Caco-2 (cell line): ENCODE data around the gene IGF2BP3. TPM values are rescaled to one million over a fixed set of nuclear protein-coding genes. Genes with fewer than 3 reads are reported as not detected.

Experiments
- BruUV-seq: library from RNA; stranded (reverse); fragments of 400-500 nt; replicated peaks from 2 replicates; lab custom pipeline; 2021; lab: Mats Ljungman, UMichigan
- CTCF ChIA-PET: fragments of 300-600 bp; sonication (Branson Sonifier 250); formaldehyde crosslinking; loops from one replicate; lab custom pipeline; 2022; ENCODE audit warnings: antibody characterized with exemption; lab: Charles Lee
- POLR2A ChIA-PET: fragments of 300-600 bp; sonication (Branson Sonifier 250); formaldehyde crosslinking; loops from one replicate; lab custom pipeline; 2022; ENCODE audit warnings: antibody characterized with exemption; lab: Charles Lee
- DNase-seq, 2 experiments: peaks; one replicate each; pipeline versions ENCODE4 v3.0.0 to v3.0.0-alpha.2; 2020 to 2022
- H3K27me3 ChIP-seq: replicated peaks from 2 replicates; pipeline ENCODE4 v1.6.0; 2011; ENCODE audit warnings: low read length; ENCODE audit not compliant: control insufficient read depth, insufficient read depth
- H3K36me3 ChIP-seq: 2 replicates; pipeline ENCODE4 v1.5.1; 2011; ENCODE audit warnings: low read length; ENCODE audit not compliant: control insufficient read depth, insufficient read depth
- H3K4me1 ChIP-seq: fragments of 250-450 bp; sonication (Bioruptor Pico); 2 replicates; pipeline ENCODE4 v1.5.1; 2020; ENCODE audit warnings: mild to moderate bottlenecking
- H3K4me3 ChIP-seq: 2 replicates; pipeline ENCODE4 v1.5.1; 2011; ENCODE audit warnings: low read depth, mild to moderate bottlenecking, control low read depth, low read length
- H3K9me3 ChIP-seq: fragments of 250-450 bp; sonication (Bioruptor Pico); 2 replicates; pipeline ENCODE4 v1.5.1; 2020; ENCODE audit warnings: mild to moderate bottlenecking, moderate library complexity
- H3K27ac Mint-ChIP-seq: one replicate; pipeline ENCODE4 v1.8.0; 2022; ENCODE audit warnings: mixed read lengths; ENCODE audit not compliant: unreplicated experiment
- H3K27me3 Mint-ChIP-seq: one replicate; pipeline ENCODE4 v1.8.0; 2022; ENCODE audit warnings: mixed read lengths; ENCODE audit not compliant: insufficient read depth, unreplicated experiment
- H3K36me3 Mint-ChIP-seq: one replicate; pipeline ENCODE4 v1.8.0; 2022; ENCODE audit warnings: mild to moderate bottlenecking, mixed read lengths; ENCODE audit not compliant: insufficient read depth, unreplicated experiment
- H3K4me1 Mint-ChIP-seq: one replicate; pipeline ENCODE4 v1.8.0; 2022; ENCODE audit warnings: low read depth, mixed read lengths; ENCODE audit not compliant: unreplicated experiment
- H3K4me3 Mint-ChIP-seq: one replicate; pipeline ENCODE4 v1.8.0; 2022; ENCODE audit warnings: mild to moderate bottlenecking, moderate library complexity, mixed read lengths; ENCODE audit not compliant: unreplicated experiment
- H3K9me3 Mint-ChIP-seq: one replicate; pipeline ENCODE4 v1.8.0; 2022; ENCODE audit warnings: mixed read lengths; ENCODE audit not compliant: unreplicated experiment
- intact Hi-C: fragments of 100-400 bp; cut with micrococcal nuclease; formaldehyde crosslinking; loops from one replicate; pipeline ENCODE4 v1.10.0; 2022; ENCODE audit not compliant: unreplicated experiment
- total RNA-seq: library from RNA; stranded (reverse); gene quantifications from 2 replicates; pipeline ENCODE4 v1.2.3, GENCODE V29; 2022
- TF ChIP-seq, protein P1 (sequence below), 2 experiments: fragments of 200-600 bp in 1 of 2; IDR thresholded peaks; 1 replicate in 1 of 2; 2 replicates in 1 of 2; pipeline versions ENCODE4 v1.5.1 to v1.8.0; 2011 to 2022; ENCODE audit warnings: antibody characterized with exemption in 1 of 2, control low read depth in 1 of 2, inconsistent platforms in 1 of 2, low read depth in 1 of 2, low read length in 1 of 2, mild to moderate bottlenecking in 1 of 2, moderate library complexity in 1 of 2; ENCODE audit not compliant: insufficient read depth in 1 of 2, severe bottlenecking in 1 of 2, unreplicated experiment in 1 of 2

The IGF2BP3 gene
- total RNA-seq, 1 experiment from 2014 or later: 127 TPM

- no peak for DNase-seq
- Mint-ChIP-seq H3K36me3 (peaks cover 66% of the 10 kb centered on the region), H3K4me1 (peaks cover 30% of the 10 kb centered on the region), H3K4me3 (no peak overlapping the region), H3K27me3 (no peaks in the 10 kb centered on the region), H3K9me3 (no peaks in the 10 kb centered on the region), H3K27ac (no peak overlapping the region)
- TF ChIP-seq, protein P1, sequence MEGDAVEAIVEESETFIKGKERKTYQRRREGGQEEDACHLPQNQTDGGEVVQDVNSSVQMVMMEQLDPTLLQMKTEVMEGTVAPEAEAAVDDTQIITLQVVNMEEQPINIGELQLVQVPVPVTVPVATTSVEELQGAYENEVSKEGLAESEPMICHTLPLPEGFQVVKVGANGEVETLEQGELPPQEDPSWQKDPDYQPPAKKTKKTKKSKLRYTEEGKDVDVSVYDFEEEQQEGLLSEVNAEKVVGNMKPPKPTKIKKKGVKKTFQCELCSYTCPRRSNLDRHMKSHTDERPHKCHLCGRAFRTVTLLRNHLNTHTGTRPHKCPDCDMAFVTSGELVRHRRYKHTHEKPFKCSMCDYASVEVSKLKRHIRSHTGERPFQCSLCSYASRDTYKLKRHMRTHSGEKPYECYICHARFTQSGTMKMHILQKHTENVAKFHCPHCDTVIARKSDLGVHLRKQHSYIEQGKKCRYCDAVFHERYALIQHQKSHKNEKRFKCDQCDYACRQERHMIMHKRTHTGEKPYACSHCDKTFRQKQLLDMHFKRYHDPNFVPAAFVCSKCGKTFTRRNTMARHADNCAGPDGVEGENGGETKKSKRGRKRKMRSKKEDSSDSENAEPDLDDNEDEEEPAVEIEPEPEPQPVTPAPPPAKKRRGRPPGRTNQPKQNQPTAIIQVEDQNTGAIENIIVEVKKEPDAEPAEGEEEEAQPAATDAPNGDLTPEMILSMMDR (IDR thresholded peaks at IDR 0.05; ENCODE audit: insufficient read depth in 1 of 2, low read depth in 1 of 2, low read length in 1 of 2, severe bottlenecking in 1 of 2, unreplicated experiment in 1 of 2): no peak
- H3K4me3 ChIP-seq: no peak overlapping the region
- no peaks in the 10 kb centered on the region for H3K27me3 ChIP-seq
- H3K4me1 ChIP-seq: peaks cover 19% of the 10 kb centered on the region
- intact Hi-C loops: no loop called here
- POLR2A ChIA-PET: no interaction called here
- no TSS peak for BruUV-seq
- peaks cover 1% of the 10 kb centered on the region; the same call in 1 of the 2 replicates for H3K36me3 ChIP-seq
- H3K9me3 ChIP-seq: no peaks in the 10 kb centered on the region
- CTCF ChIA-PET: interaction anchor here (1.8 kb wide), 1 partner anchor 120 kb away, joined by 3 read pairs; no protein-coding TSS in a partner anchor
These were observed 76.7 kb downstream of the IGF2BP3 start for GRCh38 chr7:23393636-23394035.

DNA sequence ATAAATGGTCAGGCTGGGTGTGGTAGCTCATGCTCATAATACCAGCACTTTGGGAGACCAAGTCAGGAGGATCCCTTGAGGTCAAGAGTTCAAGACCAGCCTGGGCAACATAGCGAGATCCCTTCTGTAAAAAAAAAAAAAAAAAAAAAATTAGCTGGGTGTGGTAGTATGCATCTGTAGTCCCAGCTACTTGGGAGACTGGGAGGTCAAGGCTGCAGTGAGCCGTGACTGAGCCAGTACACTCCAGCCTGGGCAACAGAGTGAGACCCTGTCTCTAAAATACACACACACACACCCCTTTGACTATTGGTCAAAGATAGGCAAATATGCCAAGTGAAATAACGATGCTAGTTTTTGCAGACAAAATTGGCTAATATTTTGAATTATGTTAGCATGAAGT lies 80.6 kb downstream of the IGF2BP3 start:
- Mint-ChIP-seq H3K9me3 (no peaks in the 10 kb centered on the region), H3K36me3 (peaks cover 70% of the 10 kb centered on the region), H3K4me1 (peaks cover 15% of the 10 kb centered on the region), H3K4me3 (no peak overlapping the region), H3K27ac (no peak overlapping the region), H3K27me3 (no peaks in the 10 kb centered on the region)
- TF ChIP-seq, protein P1 (IDR thresholded peaks at IDR 0.05; ENCODE audit: insufficient read depth in 1 of 2, low read depth in 1 of 2, low read length in 1 of 2, severe bottlenecking in 1 of 2, unreplicated experiment in 1 of 2): no peak
- no TSS peak for BruUV-seq
- Histone ChIP-seq H3K4me1 (peaks cover 10% of the 10 kb centered on the region), H3K36me3 (no peaks in the 10 kb centered on the region), H3K4me3 (no peak overlapping the region), H3K27me3 (no peaks in the 10 kb centered on the region), H3K9me3 (no peaks in the 10 kb centered on the region)
- ChIA-PET CTCF (interaction anchor here (0.6 to 1.2 kb wide), 2 partner anchors 117 to 1622 kb away, joined by 3 to 7 read pairs; no protein-coding TSS in a partner anchor), POLR2A (interaction anchor here (0.6 kb wide), 1 partner anchor 18 kb away, joined by 4 read pairs; no protein-coding TSS in a partner anchor)
- intact Hi-C loops: no loop called here
- no peak for DNase-seq

DNA sequence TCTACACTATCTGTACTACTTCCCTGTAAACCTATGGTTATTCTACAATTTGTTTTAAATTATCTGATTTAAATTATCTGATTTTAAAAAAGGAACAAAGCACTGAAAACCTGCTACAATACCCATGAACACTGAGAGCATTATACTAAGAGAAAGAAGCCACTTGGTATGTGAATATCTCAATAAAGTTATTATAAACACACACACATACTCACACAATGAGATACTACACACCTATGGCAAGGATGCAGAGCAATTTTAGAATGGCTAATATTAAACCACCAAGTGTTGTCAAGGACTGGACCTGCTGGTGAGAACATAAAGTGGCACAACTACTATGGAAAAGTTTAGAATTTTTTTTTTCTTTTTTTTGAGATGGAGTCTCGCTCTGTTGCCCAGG lies 82.7 kb downstream of the IGF2BP3 start:
- Histone ChIP-seq H3K4me3 (no peak overlapping the region), H3K36me3 (no peaks in the 10 kb centered on the region), H3K27me3 (no peaks in the 10 kb centered on the region), H3K4me1 (peaks cover 15% of the 10 kb centered on the region), H3K9me3 (no peaks in the 10 kb centered on the region)
- BruUV-seq: no TSS peak
- Mint-ChIP-seq H3K27ac (no peak overlapping the region), H3K9me3 (no peaks in the 10 kb centered on the region), H3K36me3 (peaks cover 82% of the 10 kb centered on the region), H3K4me3 (no peak overlapping the region), H3K4me1 (peaks cover 9% of the 10 kb centered on the region), H3K27me3 (no peaks in the 10 kb centered on the region)
- ChIA-PET POLR2A (no interaction called here), CTCF (no interaction called here)
- intact Hi-C loops: no loop called here
- no peak for DNase-seq
- TF ChIP-seq, protein P1 (IDR thresholded peaks at IDR 0.05; ENCODE audit: insufficient read depth in 1 of 2, low read depth in 1 of 2, low read length in 1 of 2, severe bottlenecking in 1 of 2, unreplicated experiment in 1 of 2): no peak
